ENCODE data around the gene CHD8. TPM values are rescaled to one million over a fixed set of nuclear protein-coding genes. Genes with fewer than 3 reads are reported as not detected.

CHD8 gene
- total and polyA plus RNA-seq, 2 of the 13 experiments (the other 11 are each of a cell fraction or from before 2014, with no cell fraction given), result 35.1 to 79.6 TPM

- no peak for TF ChIP-seq SNRNP70 (IDR thresholded peaks at IDR 0.05; ENCODE audit: low read depth, low read length)
- no peak for TF ChIP-seq ARID3A (IDR thresholded peaks at IDR 0.05; ENCODE audit: low read depth, low read length)
- 0 out of 2 replicates have a peak, but pooled peaks have one; percentile 68 for TF ChIP-seq PBX3 (CRISPR knock-in tag; IDR thresholded peaks at IDR 0.05; ENCODE audit: borderline replicate concordance)
- TF ChIP-seq MLLT10 (CRISPR knock-in tag; IDR thresholded peaks at IDR 0.05), result no peak
- TF ChIP-seq ZNF207 (IDR thresholded peaks at IDR 0.05; ENCODE audit: borderline replicate concordance), result no peak
- peak; percentile 41 for TF ChIP-seq KLF6 (CRISPR knock-in tag; IDR thresholded peaks at IDR 0.05)
- no peak for TF ChIP-seq PRMT3 (CRISPR knock-in tag; IDR thresholded peaks at IDR 0.05; ENCODE audit: borderline replicate concordance, low read depth)
- no peak for TF ChIP-seq ZFP82 (CRISPR knock-in tag; IDR thresholded peaks at IDR 0.05; ENCODE audit: borderline replicate concordance)
- TF ChIP-seq KLF12 (CRISPR knock-in tag; IDR thresholded peaks at IDR 0.05; ENCODE audit: borderline replicate concordance), result peak; percentile 62; the same call in 1 of the 2 replicates
- no peak; the same call in 1 of the 2 replicates for TF ChIP-seq RARA (CRISPR knock-in tag; IDR thresholded peaks at IDR 0.05)
- no peak for TF ChIP-seq THAP8 (CRISPR knock-in tag; IDR thresholded peaks at IDR 0.05; ENCODE audit: borderline replicate concordance)
- peak; percentile 26 for TF ChIP-seq ZNF639 (CRISPR knock-in tag; conservative IDR thresholded peaks at IDR 0.05)
- peak; percentile 96 for TF ChIP-seq POLR2G (IDR thresholded peaks at IDR 0.05; ENCODE audit: low read depth, low read length)
- 0 out of 2 replicates have a peak, but pooled peaks have one; percentile 34 for TF ChIP-seq RCOR2 (CRISPR knock-in tag; IDR thresholded peaks at IDR 0.05)
- TF ChIP-seq MTF1 (CRISPR knock-in tag; IDR thresholded peaks at IDR 0.05), result no peak; the same call in 1 of the 2 replicates
- TF ChIP-seq KLF16 (CRISPR knock-in tag; IDR thresholded peaks at IDR 0.05), result peak in 1 of 2 experiments; percentile 73; a peak in 2 of 4 replicates
- no peak for TF ChIP-seq ZNF609 (CRISPR knock-in tag; IDR thresholded peaks at IDR 0.05; ENCODE audit: borderline replicate concordance)
Observed at GRCh38 chr14:21383848-21384493, 72.0 kb downstream of the CHD8 start, which contains the start of gene SUPT16H (continued).
